ENCODE data around the gene MEIKIN.

The MEIKIN gene

GRCh38 chr5:131981516-131981915 lies 36.1 kb upstream of the MEIKIN start:
- H3K4me3 ChIP-seq (ENCODE audit: low read depth, low read length), result no peak overlapping the region
- no peak for DNase-seq (ENCODE audit: low read depth, low spot score)
- in situ Hi-C loops (cut with HindIII; ENCODE audit: low sequenced_read_pairs), result no loop called here
- no peak for TF ChIP-seq CTCF (IDR thresholded peaks at IDR 0.05; ENCODE audit: low read depth, low read length)

- TF ChIP-seq CTCF (IDR thresholded peaks at IDR 0.05; ENCODE audit: low read depth, low read length), result no peak
- H3K4me3 ChIP-seq (ENCODE audit: low read depth, low read length), result no peak overlapping the region
- in situ Hi-C loops (cut with HindIII; ENCODE audit: low sequenced_read_pairs), result no loop called here
- DNase-seq (ENCODE audit: low read depth, low spot score), result no peak
These were observed 35.2 kb upstream of the MEIKIN start for GRCh38 chr5:131980696-131981095.

GRCh38 chr5:131979816-131980215 lies 34.4 kb upstream of the MEIKIN start:
- TF ChIP-seq CTCF (IDR thresholded peaks at IDR 0.05; ENCODE audit: low read depth, low read length), result no peak
- DNase-seq (ENCODE audit: low read depth, low spot score), result no peak
- in situ Hi-C loops (cut with HindIII; ENCODE audit: low sequenced_read_pairs), result no loop called here
- H3K4me3 ChIP-seq (ENCODE audit: low read depth, low read length), result no peak overlapping the region

GRCh38 chr5:131977212-131977604 lies 31.7 kb upstream of the MEIKIN start:
- H3K4me3 ChIP-seq (ENCODE audit: low read depth, low read length), result no peak overlapping the region
- DNase-seq (ENCODE audit: low read depth, low spot score), result no peak
- in situ Hi-C loops (cut with HindIII; ENCODE audit: low sequenced_read_pairs), result no loop called here
- no peak for TF ChIP-seq CTCF (IDR thresholded peaks at IDR 0.05; ENCODE audit: low read depth, low read length)

GRCh38 chr5:131976414-131977211 lies 31.1 kb upstream of the MEIKIN start:
- DNase-seq (ENCODE audit: low read depth, low spot score), result no peak
- TF ChIP-seq CTCF (IDR thresholded peaks at IDR 0.05; ENCODE audit: low read depth, low read length), result no peak
- in situ Hi-C loops (cut with HindIII; ENCODE audit: low sequenced_read_pairs), result no loop called here
- no peak overlapping the region for H3K4me3 ChIP-seq (ENCODE audit: low read depth, low read length)

GRCh38 chr5:131974956-131975726 lies 29.7 kb upstream of the MEIKIN start:
- in situ Hi-C loops (cut with HindIII; ENCODE audit: low sequenced_read_pairs), result no loop called here
- TF ChIP-seq CTCF (IDR thresholded peaks at IDR 0.05; ENCODE audit: low read depth, low read length), result no peak
- DNase-seq (ENCODE audit: low read depth, low spot score), result no peak
- H3K4me3 ChIP-seq (ENCODE audit: low read depth, low read length), result no peak overlapping the region
